NK-92 (cell line): ENCODE data around the gene DNASE2.
A peak's percentile ranks its signal among the peaks of the same experiment; 100 is the strongest.
"Not testable (repeated sequence)": the region's sequence is repeated elsewhere in the genome, so short reads cannot be mapped to it uniquely, and the experiment has no call there.

Experiments
- DNase-seq: peaks from one replicate; lab custom pipeline; 2025; ENCODE audit not compliant: unreplicated experiment; lab: John Stamatoyannopoulos, UW

The DNASE2 gene, protein sequence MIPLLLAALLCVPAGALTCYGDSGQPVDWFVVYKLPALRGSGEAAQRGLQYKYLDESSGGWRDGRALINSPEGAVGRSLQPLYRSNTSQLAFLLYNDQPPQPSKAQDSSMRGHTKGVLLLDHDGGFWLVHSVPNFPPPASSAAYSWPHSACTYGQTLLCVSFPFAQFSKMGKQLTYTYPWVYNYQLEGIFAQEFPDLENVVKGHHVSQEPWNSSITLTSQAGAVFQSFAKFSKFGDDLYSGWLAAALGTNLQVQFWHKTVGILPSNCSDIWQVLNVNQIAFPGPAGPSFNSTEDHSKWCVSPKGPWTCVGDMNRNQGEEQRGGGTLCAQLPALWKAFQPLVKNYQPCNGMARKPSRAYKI

GRCh38 chr19:12881172-12881808 is at the start of gene DNASE2:
DNASE2 (minus strand) TSS chr19:12881449; CDS start chr19:12881375, 74 bp downstream.
- DNase-seq, result no peak

DNA sequence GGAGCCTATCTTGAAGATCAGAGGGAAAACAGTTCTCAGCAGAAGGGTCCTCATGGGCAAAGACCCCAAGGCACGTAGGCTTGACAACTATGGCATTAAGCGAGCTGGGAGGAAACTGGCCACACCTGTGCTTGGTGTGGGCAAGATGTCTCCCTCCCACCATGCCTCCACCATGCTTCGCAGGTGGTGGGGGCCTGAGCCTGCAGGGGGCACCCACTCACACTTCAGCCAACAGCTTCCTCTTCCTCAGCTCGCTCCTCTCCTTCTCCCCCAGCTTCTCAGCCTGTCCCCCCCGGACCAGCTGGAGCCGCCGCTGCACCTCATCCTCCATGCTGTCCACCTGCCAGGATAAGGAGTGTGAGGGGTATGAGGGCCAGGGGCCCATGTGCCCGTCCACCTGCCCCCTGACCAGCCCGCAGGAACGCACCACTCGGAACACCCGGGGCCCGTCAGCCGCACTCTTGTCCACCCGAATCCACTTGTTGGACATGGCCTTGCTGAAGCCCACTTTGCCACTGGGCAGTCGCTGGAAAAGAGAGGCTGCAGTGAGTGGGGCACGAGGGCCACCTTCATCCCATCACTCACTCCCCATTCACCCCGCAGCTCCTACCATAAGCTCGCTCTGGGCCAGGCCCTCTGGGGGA is 48.9 kb upstream of the DNASE2 start:
- DNase-seq, result no peak

DNA sequence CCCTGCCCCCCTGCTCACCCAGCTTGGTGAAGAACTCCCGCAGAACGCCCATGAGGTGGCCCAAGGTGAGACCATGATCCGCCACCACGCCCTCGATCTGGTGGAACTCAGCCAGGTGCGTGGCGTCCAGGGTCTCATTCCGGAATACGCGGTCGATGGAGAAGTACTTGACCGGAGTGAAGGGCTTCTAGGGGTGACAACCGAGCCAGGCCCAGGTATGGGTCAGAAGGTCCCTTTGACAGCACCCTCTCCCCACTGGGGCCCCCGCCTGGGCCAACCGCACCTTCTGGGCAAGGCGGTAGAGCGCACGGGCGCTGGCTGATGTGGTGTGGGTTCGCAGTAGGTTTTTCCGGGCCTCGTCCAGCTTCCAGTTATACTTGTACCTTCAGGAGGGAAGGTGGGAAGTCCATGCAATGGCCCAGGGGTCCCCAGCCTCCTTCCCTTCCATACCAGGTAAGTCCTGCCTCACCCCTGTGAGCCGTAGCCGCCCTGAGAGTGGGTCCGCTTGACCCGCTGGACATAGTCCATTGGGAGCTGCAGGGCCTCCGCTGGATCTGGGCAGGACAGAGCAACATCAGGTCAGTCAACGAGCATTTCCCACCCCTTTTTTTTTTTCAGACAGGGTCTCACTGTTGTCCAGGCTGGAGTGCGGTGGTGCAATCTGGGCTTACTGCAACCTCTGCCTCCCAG is 43.5 kb upstream of the DNASE2 start:
- DNase-seq, result no peak

GRCh38 chr19:12922959-12923358 is 41.7 kb upstream of the DNASE2 start:
- DNase-seq, result no peak

DNA sequence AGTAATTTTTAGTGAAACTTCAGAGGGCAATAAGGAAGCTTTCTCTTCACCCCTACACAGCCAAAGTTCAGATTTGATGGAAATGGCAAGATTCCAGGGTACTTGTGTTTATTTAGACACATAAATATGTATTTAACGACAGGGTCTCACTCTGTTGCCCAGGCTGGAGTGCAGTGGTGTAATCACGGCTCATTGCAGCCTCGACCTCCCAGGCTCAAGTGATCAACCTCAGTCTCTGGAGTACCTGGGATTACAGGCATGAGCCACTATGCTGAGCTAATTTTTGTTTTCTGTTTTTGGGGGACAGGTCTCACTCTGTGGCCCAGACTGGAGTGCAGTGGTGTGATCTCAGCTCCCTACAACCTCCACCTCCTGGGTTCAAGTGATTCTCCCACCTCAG is 39.8 kb upstream of the DNASE2 start:
- no peak for DNase-seq

DNA sequence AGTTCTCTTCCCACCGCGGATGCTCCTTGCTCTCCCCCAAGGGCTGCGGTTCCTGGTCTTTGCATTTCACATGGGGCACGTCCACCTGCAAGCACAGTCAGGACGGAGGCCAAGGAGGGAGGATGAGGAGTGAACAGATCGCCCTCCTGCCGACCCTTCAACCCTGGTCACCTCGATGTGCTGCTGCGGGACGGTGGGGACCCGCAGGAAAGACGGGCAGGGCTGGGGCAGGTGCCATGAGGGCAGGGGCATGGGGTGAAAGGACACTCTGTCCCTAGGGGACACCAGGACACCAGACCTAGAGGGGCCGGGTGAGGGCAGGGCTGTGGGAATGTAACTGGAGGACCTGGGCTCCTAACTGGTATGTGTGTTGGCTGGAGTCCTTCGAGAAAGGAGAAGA is 37.0 kb upstream of the DNASE2 start:
- DNase-seq, result no peak

- not testable (repeated sequence) for DNase-seq
Observed at GRCh38 chr19:12915860-12916259, 34.6 kb upstream of the DNASE2 start.

DNA sequence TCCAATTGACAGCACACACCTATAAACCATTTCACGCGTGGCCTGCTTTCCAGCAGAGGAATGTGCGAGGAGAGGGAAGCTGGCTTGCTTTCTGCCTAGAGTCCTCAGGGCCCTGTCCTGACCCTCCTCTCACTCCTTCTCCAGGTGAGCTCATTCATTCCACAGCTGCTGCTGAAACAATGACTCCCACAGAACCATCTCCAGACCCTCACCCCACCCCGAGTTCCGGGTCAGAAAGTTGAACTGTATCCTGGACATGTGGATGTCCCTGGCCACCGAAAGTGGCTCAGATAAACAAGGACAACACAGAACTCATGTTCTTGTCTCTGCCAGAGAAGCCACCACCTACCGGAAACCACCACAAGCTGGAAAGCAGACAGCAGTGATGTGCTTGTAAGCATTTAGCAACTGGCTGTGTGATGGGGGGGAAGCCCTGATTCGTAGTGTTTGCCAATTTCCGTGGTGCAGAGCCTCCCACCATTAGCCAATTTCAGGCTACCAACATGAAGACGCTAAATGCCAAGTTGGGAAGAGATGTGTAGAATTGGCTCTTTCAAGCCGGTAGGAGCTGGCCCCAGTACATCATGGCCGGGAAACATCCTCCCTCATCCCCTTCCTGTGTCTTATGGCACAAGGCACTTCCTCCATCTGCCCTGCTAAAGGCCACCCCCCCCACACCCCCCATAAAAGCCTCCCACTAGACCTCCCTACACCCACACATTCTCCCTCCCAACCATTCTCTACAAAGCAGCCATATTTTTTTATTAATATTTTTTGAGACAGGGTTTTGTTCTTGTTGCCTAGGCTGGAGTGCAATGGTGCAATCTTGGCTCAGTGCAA is 32.8 kb upstream of the DNASE2 start:
- DNase-seq, result no peak

DNA sequence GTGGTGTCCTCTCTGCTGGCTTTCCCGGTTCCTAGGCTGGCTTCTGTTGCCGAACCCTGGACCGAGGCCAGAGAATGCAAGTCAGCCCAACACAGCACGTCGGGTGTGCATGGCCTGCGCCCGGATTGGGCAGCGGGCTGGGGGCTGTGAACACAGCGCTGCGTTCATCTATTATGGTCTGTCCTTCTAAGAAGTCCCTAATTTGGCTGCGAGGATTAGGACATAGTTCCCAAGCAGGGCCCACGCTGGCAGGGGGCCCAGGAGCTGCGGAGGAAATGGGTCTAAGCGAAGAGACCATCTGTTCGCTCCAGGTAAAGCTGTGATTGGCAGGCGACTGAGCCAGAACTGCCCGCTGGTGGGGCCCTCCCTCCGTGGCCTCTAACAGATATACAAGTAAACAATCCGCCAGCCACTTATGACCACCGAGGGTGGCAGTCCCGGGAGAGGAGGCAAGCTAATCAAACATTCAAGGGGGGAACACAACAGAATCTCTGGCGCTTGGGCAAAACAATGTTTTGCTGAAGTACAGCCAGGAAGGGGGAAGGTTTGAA is 31.8 kb upstream of the DNASE2 start:
- no peak for DNase-seq

DNA sequence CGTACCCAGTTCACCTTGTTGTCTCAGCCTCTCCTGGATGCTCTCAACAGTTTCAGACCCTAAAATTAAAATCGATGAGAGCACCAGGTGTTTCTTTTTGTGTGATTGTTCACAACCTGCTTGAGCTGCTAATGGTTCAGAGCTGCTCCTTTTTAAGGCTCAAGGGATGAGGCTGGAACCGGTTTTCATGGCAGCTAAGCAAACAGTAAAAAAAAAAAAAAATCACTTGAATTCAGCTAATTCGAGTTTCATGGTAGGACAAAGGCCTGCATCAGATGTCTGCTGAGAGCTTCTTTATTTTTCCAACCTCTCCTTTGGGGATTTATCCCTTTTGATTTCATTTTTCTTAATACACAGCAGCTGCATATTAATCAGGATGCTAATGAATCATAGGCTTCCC is 31.3 kb upstream of the DNASE2 start:
- DNase-seq, result no peak

GRCh38 chr19:12907166-12907565 is 25.9 kb upstream of the DNASE2 start:
- DNase-seq, result no peak

DNA sequence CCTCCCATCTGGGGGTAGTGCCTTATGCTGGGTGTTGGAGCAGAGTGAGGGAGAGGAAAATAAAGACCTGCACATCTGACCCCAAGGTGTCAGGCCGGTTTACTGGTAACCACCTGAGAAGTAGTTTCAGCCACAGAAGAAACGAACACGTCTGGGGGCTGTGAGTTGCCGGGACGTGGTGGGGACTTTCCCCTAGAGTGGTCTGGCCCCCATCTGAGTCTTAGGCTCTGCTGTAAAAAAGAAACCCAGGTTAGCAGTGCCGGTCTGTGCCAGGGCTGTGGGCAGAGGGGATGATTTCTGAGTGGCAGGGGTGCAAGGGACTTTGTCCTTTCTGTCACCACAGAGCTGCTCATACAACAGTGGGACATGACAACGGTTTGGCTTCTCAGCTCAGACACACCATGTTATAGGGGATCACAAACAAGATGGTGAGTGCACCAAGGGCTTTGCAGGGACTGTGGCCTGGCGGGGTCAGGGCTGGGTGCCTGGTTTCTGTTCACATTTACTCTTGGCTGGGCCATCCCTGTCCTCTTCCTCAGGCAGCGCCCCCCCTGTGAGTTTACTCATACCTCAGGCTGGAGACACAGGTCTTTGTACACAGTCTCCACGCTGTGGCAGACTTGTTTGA is 18.8 kb upstream of the DNASE2 start:
- DNase-seq, result no peak

- no peak for DNase-seq
Observed at GRCh38 chr19:12896460-12896859, 15.2 kb upstream of the DNASE2 start.

DNA sequence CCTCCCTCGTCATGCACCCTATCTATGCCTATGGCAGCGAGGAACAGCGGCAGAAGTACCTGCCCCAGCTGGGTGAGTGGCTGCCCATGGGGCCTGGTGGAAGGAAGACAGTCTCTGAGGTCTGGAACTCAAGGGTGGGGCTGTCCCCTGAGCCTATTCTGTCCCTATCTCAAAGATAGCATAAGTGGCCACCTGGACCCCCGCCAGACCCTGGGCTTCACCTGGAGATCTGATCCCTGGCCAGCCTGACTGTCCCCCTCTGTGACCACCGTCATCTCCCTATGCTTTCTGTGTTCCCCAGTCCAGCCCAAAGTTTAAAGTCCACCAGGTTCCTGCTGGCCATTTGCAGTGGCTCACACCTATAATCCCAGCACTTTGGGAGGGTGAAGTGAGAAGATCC is 12.3 kb upstream of the DNASE2 start:
- no peak for DNase-seq

DNA sequence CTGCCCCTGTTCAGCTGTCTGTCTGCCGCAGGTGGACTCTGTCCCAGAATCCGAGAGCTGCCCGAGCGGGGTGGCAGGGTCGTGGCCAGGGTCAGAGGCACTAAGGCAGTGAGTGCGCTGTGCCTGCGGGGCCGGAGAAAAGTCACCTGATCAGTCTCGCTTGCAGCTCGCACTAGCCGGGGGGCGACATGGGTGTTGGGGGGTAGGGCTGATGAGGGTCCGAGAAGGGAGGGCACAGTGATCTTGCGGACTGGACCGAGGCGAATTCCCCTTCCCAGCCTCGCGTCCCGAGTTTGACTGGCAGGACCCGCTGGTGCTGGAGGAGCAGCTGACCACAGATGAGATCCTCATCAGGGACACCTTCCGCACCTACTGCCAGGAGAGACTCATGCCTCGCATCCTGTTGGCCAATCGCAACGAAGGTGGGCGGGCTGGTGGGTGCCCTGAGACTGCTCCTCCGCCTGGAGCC is 10.3 kb upstream of the DNASE2 start:
- no peak for DNase-seq

GRCh38 chr19:12890787-12891552 is 9.7 kb upstream of the DNASE2 start, which contains the start of gene GCDH:
GCDH (plus strand) TSS chr19:12891160; CDS start chr19:12891305, 145 bp downstream.
- DNase-seq, result peak; percentile 87

- DNase-seq, result not testable (repeated sequence)
Observed at GRCh38 chr19:12890299-12890786, 9.1 kb upstream of the DNASE2 start.

GRCh38 chr19:12888006-12888603 is 6.9 kb upstream of the DNASE2 start:
- no peak for DNase-seq
